Measurements from ENCODE around the gene MMP2. TPM values are rescaled to one million over a fixed set of nuclear protein-coding genes. Genes with fewer than 3 reads are reported as not detected.

MMP2 gene
- total and polyA plus RNA-seq, 2 of the 13 experiments (the other 11 are each of a cell fraction or from before 2014, with no cell fraction given), result 0.31 to 1.3 TPM

DNA sequence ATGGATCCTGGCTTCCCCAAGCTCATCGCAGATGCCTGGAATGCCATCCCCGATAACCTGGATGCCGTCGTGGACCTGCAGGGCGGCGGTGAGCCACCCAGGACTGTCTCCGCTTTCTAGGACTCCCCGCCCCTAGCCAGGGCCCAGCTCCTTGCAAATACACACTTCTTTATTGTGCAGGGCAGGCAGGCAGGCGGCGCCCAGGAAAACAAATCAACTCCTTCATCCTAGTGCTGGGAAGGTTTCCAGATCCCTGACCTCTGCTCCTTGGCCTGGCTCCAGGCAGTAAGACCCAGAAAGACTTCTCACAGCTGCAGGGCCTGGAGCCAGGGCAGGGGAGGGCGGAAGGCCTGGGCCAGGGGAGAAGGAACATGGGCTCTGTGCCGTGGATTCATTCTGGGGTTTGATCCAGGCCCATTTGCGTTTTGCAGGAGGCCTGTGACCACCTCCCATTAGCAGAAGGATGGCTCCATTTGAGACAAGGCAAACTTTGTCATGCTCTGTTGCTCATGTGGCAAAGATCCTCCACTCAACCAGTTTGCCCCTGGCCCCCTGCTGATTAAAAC lies 23.9 kb downstream of the MMP2 start (continued):
- peak; percentile 54 for TF ChIP-seq ZNF687 (CRISPR knock-in tag; IDR thresholded peaks at IDR 0.05)
- no peak for TF ChIP-seq ZNF484 (CRISPR knock-in tag; IDR thresholded peaks at IDR 0.05; ENCODE audit: borderline replicate concordance, low read depth)
- no peak for TF ChIP-seq NFIC (IDR thresholded peaks at IDR 0.05; ENCODE audit: low read length)
- TF ChIP-seq, protein P1, sequence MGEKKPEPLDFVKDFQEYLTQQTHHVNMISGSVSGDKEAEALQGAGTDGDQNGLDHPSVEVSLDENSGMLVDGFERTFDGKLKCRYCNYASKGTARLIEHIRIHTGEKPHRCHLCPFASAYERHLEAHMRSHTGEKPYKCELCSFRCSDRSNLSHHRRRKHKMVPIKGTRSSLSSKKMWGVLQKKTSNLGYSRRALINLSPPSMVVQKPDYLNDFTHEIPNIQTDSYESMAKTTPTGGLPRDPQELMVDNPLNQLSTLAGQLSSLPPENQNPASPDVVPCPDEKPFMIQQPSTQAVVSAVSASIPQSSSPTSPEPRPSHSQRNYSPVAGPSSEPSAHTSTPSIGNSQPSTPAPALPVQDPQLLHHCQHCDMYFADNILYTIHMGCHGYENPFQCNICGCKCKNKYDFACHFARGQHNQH (CRISPR knock-in tag; IDR thresholded peaks at IDR 0.05), result peak; percentile 49; the same call in 1 of the 2 replicates
- TF ChIP-seq NR2F2 (IDR thresholded peaks at IDR 0.05; ENCODE audit: borderline replicate concordance, low read depth), result peak; percentile 48; the same call in 1 of the 2 replicates
- TF ChIP-seq PPARG (CRISPR knock-in tag; conservative IDR thresholded peaks at IDR 0.05), result no peak
- no peak for TF ChIP-seq ZNF510 (CRISPR knock-in tag; IDR thresholded peaks at IDR 0.05; ENCODE audit: low read depth)
- peak; percentile 80 for TF ChIP-seq ZBTB26 (CRISPR knock-in tag; IDR thresholded peaks at IDR 0.05; ENCODE audit: borderline replicate concordance)
- no peak for TF ChIP-seq FOXA1 (IDR thresholded peaks at IDR 0.05)
- 0 out of 2 replicates have a peak, but pooled peaks have one; percentile 39 for TF ChIP-seq FOXA1 (CRISPR knock-in tag; IDR thresholded peaks at IDR 0.05)
- peak; percentile 51; the same call in 1 of the 2 replicates for TF ChIP-seq HDAC2 (CRISPR knock-in tag; IDR thresholded peaks at IDR 0.05)
- no peak for TF ChIP-seq ZFP36L1 (CRISPR knock-in tag; IDR thresholded peaks at IDR 0.05)
- 0 out of 2 replicates have a peak, but pooled peaks have one; percentile 28 for TF ChIP-seq ATF2 (CRISPR knock-in tag; IDR thresholded peaks at IDR 0.05)
- no peak for TF ChIP-seq SNAPC4 (CRISPR knock-in tag; IDR thresholded peaks at IDR 0.05)
- no peak for TF ChIP-seq ZNF644 (CRISPR knock-in tag; IDR thresholded peaks at IDR 0.05; ENCODE audit: low read depth)
- no peak for TF ChIP-seq ZNF460 (CRISPR knock-in tag; IDR thresholded peaks at IDR 0.05; ENCODE audit: borderline replicate concordance)

Measured in HepG2 (cell line).